ENCODE measurements around the gene CCDC30.

CCDC30 gene

DNA sequence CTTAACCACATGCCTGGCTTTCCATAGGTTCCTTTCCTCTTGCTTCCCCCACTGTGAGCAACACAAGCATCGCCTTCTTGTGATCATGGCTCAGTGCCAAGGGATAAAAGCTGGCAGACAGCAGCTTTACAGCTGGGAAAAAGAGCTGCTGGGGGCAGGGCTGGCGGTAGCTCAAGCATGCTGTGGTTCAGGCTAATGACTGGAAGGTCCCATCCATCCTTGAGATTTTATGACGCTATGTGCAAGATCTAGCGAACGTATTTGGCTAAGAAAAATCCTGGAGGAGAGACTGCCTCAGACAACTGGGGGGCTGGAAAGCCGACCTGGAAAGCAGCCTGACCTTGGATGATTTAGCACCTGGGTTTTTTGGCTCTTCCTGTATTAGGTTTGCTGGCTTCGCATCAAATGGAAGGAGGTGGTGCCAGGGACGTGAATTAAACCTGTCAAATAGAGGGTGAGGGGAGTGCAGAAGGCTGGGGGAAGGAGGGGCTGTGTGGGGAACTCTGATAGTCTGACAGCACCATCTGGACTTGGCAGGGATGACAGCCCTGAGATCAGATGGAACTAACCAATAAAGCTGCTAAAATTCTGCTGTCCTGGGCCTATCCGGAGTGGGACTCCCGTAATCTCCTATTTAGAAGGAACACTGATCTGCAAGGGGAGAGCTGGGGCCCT, 42.0 kb upstream of the CCDC30 start:
- H3K4me3 ChIP-seq (replicated peaks; ENCODE audit: low read depth, low read length) = no peak overlapping the region
- TF ChIP-seq, protein P1, sequence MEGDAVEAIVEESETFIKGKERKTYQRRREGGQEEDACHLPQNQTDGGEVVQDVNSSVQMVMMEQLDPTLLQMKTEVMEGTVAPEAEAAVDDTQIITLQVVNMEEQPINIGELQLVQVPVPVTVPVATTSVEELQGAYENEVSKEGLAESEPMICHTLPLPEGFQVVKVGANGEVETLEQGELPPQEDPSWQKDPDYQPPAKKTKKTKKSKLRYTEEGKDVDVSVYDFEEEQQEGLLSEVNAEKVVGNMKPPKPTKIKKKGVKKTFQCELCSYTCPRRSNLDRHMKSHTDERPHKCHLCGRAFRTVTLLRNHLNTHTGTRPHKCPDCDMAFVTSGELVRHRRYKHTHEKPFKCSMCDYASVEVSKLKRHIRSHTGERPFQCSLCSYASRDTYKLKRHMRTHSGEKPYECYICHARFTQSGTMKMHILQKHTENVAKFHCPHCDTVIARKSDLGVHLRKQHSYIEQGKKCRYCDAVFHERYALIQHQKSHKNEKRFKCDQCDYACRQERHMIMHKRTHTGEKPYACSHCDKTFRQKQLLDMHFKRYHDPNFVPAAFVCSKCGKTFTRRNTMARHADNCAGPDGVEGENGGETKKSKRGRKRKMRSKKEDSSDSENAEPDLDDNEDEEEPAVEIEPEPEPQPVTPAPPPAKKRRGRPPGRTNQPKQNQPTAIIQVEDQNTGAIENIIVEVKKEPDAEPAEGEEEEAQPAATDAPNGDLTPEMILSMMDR (IDR thresholded peaks at IDR 0.05; ENCODE audit: low read length, missing control alignments) = no peak
- peak; percentile 82 for DNase-seq (ENCODE audit: low read depth)

DNA sequence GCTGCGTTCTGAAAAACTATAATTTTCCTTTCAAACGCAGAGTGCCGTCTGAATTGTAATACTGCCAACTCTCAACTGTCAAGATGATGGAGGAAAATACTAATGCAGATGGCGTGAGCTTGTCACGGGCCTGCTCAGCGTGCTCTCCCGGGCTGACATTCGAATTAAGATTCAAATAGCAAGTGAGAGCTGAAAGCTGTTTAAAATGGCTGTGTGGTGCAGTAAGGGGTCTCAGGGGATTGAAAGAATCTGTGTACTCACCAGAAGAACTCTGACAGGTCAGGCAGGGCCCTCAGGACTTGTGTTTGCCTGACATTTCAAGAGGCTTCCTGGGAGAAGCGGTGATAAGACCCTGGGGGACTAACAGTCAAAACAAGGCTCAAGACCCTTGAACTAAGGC, 40.3 kb upstream of the CCDC30 start:
- no peak for DNase-seq (ENCODE audit: low read depth)

DNA sequence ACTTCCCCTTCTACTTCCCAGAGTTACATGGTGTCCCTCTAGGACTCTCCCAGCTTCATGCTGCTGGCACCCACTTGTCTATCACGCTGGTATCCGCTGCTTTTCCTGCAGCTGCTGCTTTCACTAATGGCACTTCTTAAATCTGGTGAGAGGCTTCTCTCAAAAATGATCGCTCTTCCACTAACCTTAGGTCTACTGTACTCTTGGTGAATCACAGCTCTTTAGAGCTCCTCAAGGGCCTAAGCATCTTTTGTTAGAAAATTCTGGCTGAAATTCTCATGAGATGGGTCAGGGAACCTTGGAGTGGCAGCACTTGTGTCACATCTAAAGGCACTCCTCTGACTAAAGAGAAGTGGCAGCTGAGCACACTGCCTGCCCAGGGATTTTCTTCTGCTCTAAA, 39.4 kb upstream of the CCDC30 start:
- no peak overlapping the region for H3K4me3 ChIP-seq (replicated peaks; ENCODE audit: low read depth, low read length)
- TF ChIP-seq, protein P1 (IDR thresholded peaks at IDR 0.05; ENCODE audit: low read length, missing control alignments) = no peak
- no peak for DNase-seq (ENCODE audit: low read depth)

More for the DNA sequence above, 40.3 kb upstream of the CCDC30 start:
- TF ChIP-seq, protein P1 (IDR thresholded peaks at IDR 0.05; ENCODE audit: low read length, missing control alignments) = no peak
- no peak overlapping the region for H3K4me3 ChIP-seq (replicated peaks; ENCODE audit: low read depth, low read length)

DNA sequence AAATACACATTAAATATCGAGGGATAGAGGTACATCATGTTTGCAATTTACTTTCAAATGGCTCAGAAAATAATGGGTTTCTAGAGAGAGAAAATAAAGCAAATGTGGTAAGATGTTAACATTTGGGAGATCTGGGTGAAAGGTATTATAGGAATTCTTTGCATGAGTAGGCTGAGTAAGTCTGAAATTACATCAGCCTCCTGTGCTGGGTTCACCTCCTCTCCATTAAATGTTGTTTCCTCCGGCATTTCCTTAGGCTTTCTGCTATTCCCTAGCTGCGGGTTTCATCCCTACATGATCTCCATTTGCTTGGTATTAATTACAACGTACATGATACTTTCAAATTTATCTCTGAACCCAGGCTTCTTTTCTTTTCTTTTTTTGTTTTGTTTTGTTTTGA, 38.9 kb upstream of the CCDC30 start:
- no peak for DNase-seq (ENCODE audit: low read depth)
- TF ChIP-seq, protein P1 (IDR thresholded peaks at IDR 0.05; ENCODE audit: low read length, missing control alignments) = no peak
- H3K4me3 ChIP-seq (replicated peaks; ENCODE audit: low read depth, low read length) = no peak overlapping the region

DNA sequence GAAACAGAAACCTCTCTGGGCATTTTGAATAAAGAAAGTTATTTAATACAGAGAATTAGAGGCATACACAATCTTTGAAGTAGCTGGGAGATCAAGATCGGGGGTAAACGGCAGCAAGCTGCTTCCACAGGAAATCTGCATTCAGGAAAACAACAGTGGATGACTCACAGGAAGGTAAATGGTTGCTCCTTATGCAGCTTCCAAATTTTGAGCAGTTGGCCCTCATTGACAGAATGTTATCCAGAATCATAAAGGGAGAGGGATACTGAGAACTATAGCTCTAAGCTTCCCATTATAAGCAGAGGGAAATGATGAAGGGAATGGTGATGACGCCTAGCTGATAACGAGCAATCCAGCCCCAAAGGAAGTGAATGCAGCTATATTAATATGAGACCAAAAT, 35.8 kb upstream of the CCDC30 start:
- no peak overlapping the region for H3K4me3 ChIP-seq (replicated peaks; ENCODE audit: low read depth, low read length)
- TF ChIP-seq, protein P1 (IDR thresholded peaks at IDR 0.05; ENCODE audit: low read length, missing control alignments) = no peak
- DNase-seq (ENCODE audit: low read depth) = peak; percentile 23

DNA sequence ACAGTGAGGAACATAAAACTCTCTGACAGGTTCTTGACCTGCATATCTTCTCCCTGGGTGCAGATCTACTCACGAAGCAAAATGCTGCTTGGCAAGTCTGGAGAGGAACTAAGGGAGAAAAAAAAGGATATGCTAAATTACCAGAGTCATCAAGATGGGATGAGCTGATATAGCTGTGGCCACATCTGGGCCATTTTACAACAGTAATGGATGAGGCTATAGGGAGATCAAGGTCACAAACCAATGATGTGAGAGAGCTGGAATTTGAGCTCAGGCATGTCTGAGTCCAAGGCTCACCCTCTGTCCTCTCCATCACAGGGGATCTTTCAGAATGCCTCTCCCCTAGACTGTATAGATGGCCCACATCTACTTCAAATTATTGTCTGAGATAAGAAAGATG, 33.5 kb upstream of the CCDC30 start:
- H3K4me3 ChIP-seq (replicated peaks; ENCODE audit: low read depth, low read length) = no peak overlapping the region
- TF ChIP-seq, protein P1 (IDR thresholded peaks at IDR 0.05; ENCODE audit: low read length, missing control alignments) = no peak
- no peak for DNase-seq (ENCODE audit: low read depth)

Data from fibroblast of pulmonary artery (primary cell).